Measurements from ENCODE around the gene MSL3.

DNA sequence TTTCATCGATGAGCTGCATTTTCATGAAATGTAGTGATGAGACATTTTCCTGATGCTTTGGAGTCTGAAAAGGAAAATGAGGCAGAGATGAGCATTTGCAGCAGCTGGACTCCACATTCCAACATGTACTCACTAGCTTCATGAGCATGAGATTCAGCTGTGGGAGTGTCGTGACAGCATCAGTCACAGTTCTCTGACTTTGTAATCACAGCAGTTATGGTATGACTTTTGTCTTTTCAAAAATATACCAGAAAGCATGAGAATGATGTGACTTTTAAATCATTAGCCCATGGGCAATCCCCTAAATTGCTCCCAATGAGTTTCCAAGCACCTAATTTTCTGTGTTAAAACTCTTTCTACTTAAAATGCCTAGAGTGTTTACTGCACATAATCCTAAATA lies 18.3 kb upstream of the MSL3 start:
- no peak for TF ChIP-seq CTCF (IDR thresholded peaks at IDR 0.05; ENCODE audit: extremely low read depth in 1 of 2, insufficient read depth in 1 of 2, low read depth in 1 of 2, low read length in 2 of 2)
- no peak for TF ChIP-seq GATA2 (IDR thresholded peaks at IDR 0.05; ENCODE audit: insufficient read depth, insufficient read length, low read depth, low read length)

Measured in endothelial cell of umbilical vein (primary cell).